Heart left ventricle (tissue), 13 donors: ENCODE data around the gene ABTB2.

Experiments used
- CTCF ChIP-seq, 12 donors: fragments of 200-600 bp; sonication (generic) in 4 of 12; IDR thresholded peaks; one replicate each; pipeline versions ENCODE4 v1.5.0 to v1.8.0; 2018 to 2022; ENCODE audit warnings: antibody characterized with exemption in 12 of 12, mild to moderate bottlenecking in 5 of 12
- POLR2A ChIP-seq, 2 donors: fragments of 450-650 bp; IDR thresholded peaks; one replicate each; pipeline ENCODE4 v1.6.1; 2017; ENCODE audit warnings: antibody characterized with exemption in 2 of 2, mild to moderate bottlenecking in 2 of 2, moderate library complexity in 2 of 2
- donor health status: ischemic (EF 13 %, LVEDD 7.1; RV severe dilation, severe dysfunction).
- donor health status: DM: no; HTN: yes; CAD: no.
- donor health status: DM: no; HTN: no; CAD: no.
- donor health status: ischemic (EF 25% LVEDD 6.9; RV normal size, moderate dysfunction).
- donor health status: ischemic (EF 25% LVEDD 5.7; RV mildly dilated, moderate dysfunction).
- donor health status: ischemic (EF 35%, LVEDD 5.7; RV mildly dilated, moderate dysfunction).
- donor health status: nonischemic (EF 11% LVEDD 7.7; RV severe dilation, severe dysfunction).
- donor health status: DM: yes; HTN: yes; CAD: no.
- donor health status: PGD.
- donor health status: ischemic (EF 29% LVEDD 5.4; RV normal size, mild dysfunction).
- donor health status: nonischemic (EF 23%, LVEDD 6.1; RV moderate dilation, normal function).

- TF ChIP-seq CTCF (IDR thresholded peaks at IDR 0.05) = no peak
- no peak for TF ChIP-seq POLR2A (IDR thresholded peaks at IDR 0.05)
Observed at GRCh38 chr11:34155057-34155756, 202.6 kb downstream of the ABTB2 start.
